Liver (tissue), 3 donors: ENCODE results near the gene DHRS12.

ENCODE experiments used
- ATF3 ChIP-seq: IDR thresholded peaks from 2 replicates; pipeline ENCODE4 v1.6.1; 2016; ENCODE audit warnings: antibody characterized with exemption
- CTCF ChIP-seq: fragments of 150-350 bp; IDR thresholded peaks from 2 replicates; pipeline ENCODE4 v1.5.1; 2017; ENCODE audit warnings: improper control_type of control experiment, low read depth, low read length; ENCODE audit not compliant: missing input control
- MAX ChIP-seq: IDR thresholded peaks from 2 replicates; pipeline ENCODE4 v1.6.1; 2016; ENCODE audit warnings: antibody characterized with exemption
- donor health status: healthy.
- donor health status: healthy.

GRCh38 chr13:51764184-51765141, 39.5 kb downstream of the DHRS12 start:
- TF ChIP-seq CTCF (no peak), MAX (no peak), ATF3 (no peak)
